Pancreas (tissue), 10 donors: ENCODE measurements around the gene C4orf51. TPM values are rescaled to one million over a fixed set of nuclear protein-coding genes. Genes with fewer than 3 reads are reported as not detected.

Experiments
- ATAC-seq, 4 donors: fragments of 200-7000 bp; cut with Tn5 transposase; one replicate each; pipeline versions ENCODE4 v1.8.0 to v1.9.1; 2020; ENCODE audit warnings: mild to moderate bottlenecking in 4 of 4, moderate library complexity in 4 of 4
- DNase-seq, 6 donors: peaks; one replicate each; pipeline ENCODE4 v3.0.0-alpha.2; 2020
- FAIRE-seq: peaks from 2 replicates; lab custom pipeline; 2012; peaks lifted over from hg19 to GRCh38; lab: Jason Lieb, UNC
- H3K27ac ChIP-seq, 4 donors: fragments of 200-600 bp; sonication (generic); 1 replicate in 3 of 4; 2 replicates in 1 of 4; pipeline versions ENCODE4 v1.5.0 to v1.8.0; 2020
- H3K27me3 ChIP-seq, 4 donors: fragments of 200-600 bp; one replicate each; pipeline ENCODE4 v1.8.0; 2021
- H3K36me3 ChIP-seq, 3 donors: fragments of 200-600 bp; sonication (generic) in 1 of 3; one replicate each; pipeline versions ENCODE4 v1.5.0 to v1.8.0; 2020 to 2021
- H3K4me1 ChIP-seq, 3 donors: fragments of 200-600 bp; one replicate each; pipeline ENCODE4 v1.8.0; 2021
- H3K4me3 ChIP-seq, 4 donors: fragments of 200-600 bp; sonication (generic) in 2 of 4; one replicate each; pipeline versions ENCODE4 v1.5.0 to v1.8.0; 2020 to 2021
- H3K9me3 ChIP-seq, 4 donors: fragments of 200-600 bp; one replicate each; pipeline ENCODE4 v1.8.0; 2021
- CTCF ChIP-seq, 4 donors: fragments of 200-600 bp; sonication (generic) in 3 of 4; IDR thresholded peaks; one replicate each; pipeline versions ENCODE4 v1.5.0 to v1.8.0; 2021; ENCODE audit warnings: antibody characterized with exemption in 4 of 4
- WGBS, 2 donors: extraction: QIAGEN DNeasy Blood & Tissue Kit; methylation state at CpG; one replicate each; pipeline ENCODE4 v1.1.7; 2013; 5-methylcytosine and 5-hydroxymethylcytosine counted together
- intact Hi-C, 3 donors: fragments of 100-400 bp; cut with DNase I; formaldehyde crosslinking; loops; one replicate each; pipeline versions ENCODE4 v1.11.1 to v1.14.2; 2022
- polyA plus RNA-seq, 2 donors: library from polyadenylated mRNA; stranded (reverse); fragments of 200-250 nt; gene quantifications; one replicate each; pipeline ENCODE4 v1.2.3, GENCODE V29; 2013
- total RNA-seq, 6 donors: library from RNA; stranded (reverse); fragmentation: NEBNext Ultra II Directional in 4 of 6; extraction: Animal tissue kit (Norgen Biotek cat#: 25700) in 4 of 6; gene quantifications; one replicate each; pipeline versions ENCODE4 v1.2.1 to v1.2.4, GENCODE V29; 2021 to 2023
- donor health status: healthy with polysubstance abuse.
- donor health status: DM: no; HTN: no; CAD: no; lungs with moderate emphysema.
- donor health status: DM: no; HTN: no; CAD: no.
- donor health status: control.
- donor health status: control.
- donor health status: Bipolar disorder and iron deficiency.
- donor health status: DM: yes; HTN: yes; CAD: no.
- donor health status: DM: no; HTN: no; CAD: no.
- donor health status: DM: no; HTN: no; CAD: no.
- donor health status: DM: yes; HTN: yes; CAD: no.

C4orf51 gene
- total and polyA plus RNA-seq, 8 donors: not detected

DNA sequence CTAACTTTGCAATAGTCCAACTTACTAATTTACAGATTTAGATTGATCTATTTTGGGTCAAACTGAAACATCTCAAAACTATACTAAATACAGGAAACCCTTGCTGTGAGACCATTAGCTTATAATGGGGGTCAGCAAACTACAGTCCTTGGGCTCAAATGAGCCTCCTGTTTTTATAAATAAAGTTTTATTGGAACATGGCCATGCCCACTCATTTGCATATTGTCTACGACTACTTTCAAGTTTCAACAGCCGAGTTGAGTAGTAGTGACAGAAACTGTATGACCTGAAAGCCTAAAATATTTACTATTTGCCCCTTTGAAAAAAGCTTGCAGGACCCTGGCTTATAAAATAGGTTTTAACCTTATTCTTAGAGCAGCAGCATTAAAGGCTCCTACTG is 92.4 kb downstream of the C4orf51 start:
- no peak for TF ChIP-seq CTCF (IDR thresholded peaks at IDR 0.05)
- FAIRE-seq (no peak), DNase-seq (no peak), ATAC-seq (no peak)
- intact Hi-C loops: no loop called here
- Histone ChIP-seq H3K4me3 (no peak overlapping the region), H3K27ac (no peak overlapping the region), H3K36me3 (peaks cover 0 to 7% (median 0%) of the 10 kb centered on the region in 3 donors), H3K9me3 (no peaks in the 10 kb centered on the region), H3K4me1 (no peaks in the 10 kb centered on the region), H3K27me3 (no peaks in the 10 kb centered on the region)
- WGBS, 2 donors: 93 to 97% methylated on average over 2 of the region's 2 CpGs

- Histone ChIP-seq H3K4me3 (no peak overlapping the region), H3K36me3 (peaks cover 0 to 7% (median 0%) of the 10 kb centered on the region in 3 donors), H3K9me3 (no peaks in the 10 kb centered on the region), H3K4me1 (no peaks in the 10 kb centered on the region), H3K27ac (no peak overlapping the region), H3K27me3 (no peaks in the 10 kb centered on the region)
- DNase-seq (no peak), FAIRE-seq (no peak), ATAC-seq (no peak)
- intact Hi-C loops: no loop called here
- no peak for TF ChIP-seq CTCF (IDR thresholded peaks at IDR 0.05)
- 91 to 94% methylated on average over 6 of the region's 6 CpGs for WGBS, 2 donors
Observed at GRCh38 chr4:145773581-145774234, 93.8 kb downstream of the C4orf51 start.

DNA sequence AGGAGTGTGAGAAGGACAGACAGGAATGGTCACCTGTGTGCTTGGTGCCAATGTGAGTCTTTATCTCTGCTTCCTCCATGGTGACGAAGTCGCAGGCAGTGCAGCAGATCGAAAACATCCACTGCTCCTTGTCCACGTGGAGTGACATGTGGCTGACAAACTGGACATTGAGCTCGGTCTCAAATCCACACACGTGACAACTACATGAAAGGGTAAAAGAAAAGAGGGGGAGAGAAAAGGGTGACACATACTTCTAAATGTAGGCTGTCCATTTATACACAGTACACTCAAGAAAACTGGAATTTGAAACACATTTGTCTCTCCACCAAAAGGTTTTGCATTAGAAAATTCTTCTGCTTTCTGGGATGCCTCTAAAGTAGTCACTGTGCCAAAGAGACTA is 94.5 kb downstream of the C4orf51 start:
- Histone ChIP-seq H3K4me3 (no peak overlapping the region), H3K27me3 (no peaks in the 10 kb centered on the region), H3K9me3 (no peaks in the 10 kb centered on the region), H3K36me3 (peaks cover 0 to 7% (median 0%) of the 10 kb centered on the region in 3 donors), H3K4me1 (no peaks in the 10 kb centered on the region), H3K27ac (no peak overlapping the region)
- DNase-seq: no peak
- no peak for TF ChIP-seq CTCF (IDR thresholded peaks at IDR 0.05)
- ATAC-seq: no peak
- no peak for FAIRE-seq
- intact Hi-C loops: no loop called here
- WGBS, 2 donors: 93 to 95% methylated on average over 6 of the region's 6 CpGs

- intact Hi-C loops: no loop called here
- Histone ChIP-seq H3K27ac (no peak overlapping the region), H3K36me3 (peaks cover 0 to 7% (median 0%) of the 10 kb centered on the region in 3 donors), H3K4me3 (no peak overlapping the region), H3K9me3 (no peaks in the 10 kb centered on the region), H3K4me1 (no peaks in the 10 kb centered on the region), H3K27me3 (no peaks in the 10 kb centered on the region)
- ATAC-seq (no peak), FAIRE-seq (no peak), DNase-seq (no peak)
- 95 to 99% methylated on average over 3 of the region's 3 CpGs for WGBS, 2 donors
- TF ChIP-seq CTCF (IDR thresholded peaks at IDR 0.05): no peak
Observed at GRCh38 chr4:145775406-145775805, 95.5 kb downstream of the C4orf51 start.

DNA sequence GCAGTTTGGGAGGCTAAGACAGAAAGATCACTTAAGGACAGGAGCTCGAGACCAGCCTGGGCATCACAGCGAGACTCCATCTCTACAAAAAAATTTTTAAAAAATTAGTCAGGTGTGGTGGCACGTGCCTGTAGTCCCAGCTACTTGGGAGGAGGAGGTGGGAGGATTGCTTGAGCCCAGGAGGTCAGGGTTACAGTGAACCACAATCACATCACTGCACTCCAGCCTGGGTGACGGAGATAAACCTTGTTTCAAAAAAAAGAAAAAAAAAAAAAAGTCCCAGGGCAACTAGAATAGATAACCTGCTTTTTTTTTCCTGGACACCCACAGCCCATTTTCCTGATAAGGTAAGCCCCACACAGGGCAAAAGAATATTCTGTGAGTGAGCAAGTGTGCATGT is 96.3 kb downstream of the C4orf51 start:
- Histone ChIP-seq H3K9me3 (no peaks in the 10 kb centered on the region), H3K36me3 (peaks cover 0 to 7% (median 0%) of the 10 kb centered on the region in 3 donors), H3K4me3 (no peak overlapping the region), H3K4me1 (no peaks in the 10 kb centered on the region), H3K27me3 (no peaks in the 10 kb centered on the region), H3K27ac (no peak overlapping the region)
- ATAC-seq (no peak), FAIRE-seq (no peak), DNase-seq (no peak)
- 90 to 94% methylated on average over 4 of the region's 4 CpGs for WGBS, 2 donors
- no peak for TF ChIP-seq CTCF (IDR thresholded peaks at IDR 0.05)
- intact Hi-C loops: no loop called here
